Karpas-422 (cell line): ENCODE data around the gene PERP. TPM values are rescaled to one million over a fixed set of nuclear protein-coding genes. Genes with fewer than 3 reads are reported as not detected.
"Not testable (repeated sequence)": the region's sequence is repeated elsewhere in the genome, so short reads cannot be mapped to it uniquely, and the experiment has no call there.

Experiments
- DNase-seq: peaks from one replicate; pipeline ENCODE4 v3.0.0-alpha.2; 2015
- H2AFZ ChIP-seq: fragments of 200-600 bp; sonication (generic); 2 replicates; pipeline ENCODE4 v1.6.1; 2014; ENCODE audit warnings: antibody characterized with exemption, low read length, mixed read lengths
- H3K27ac ChIP-seq: fragments of 200-600 bp; sonication (generic); 2 replicates; pipeline ENCODE4 v1.5.1; 2014; ENCODE audit warnings: mild to moderate bottlenecking, low read length, moderate library complexity
- H3K27me3 ChIP-seq: fragments of 200-600 bp; sonication (generic); 2 replicates; pipeline ENCODE4 v1.6.1; 2014; ENCODE audit warnings: low read length, mixed read lengths
- H3K36me3 ChIP-seq: fragments of 200-600 bp; sonication (generic); 2 replicates; pipeline ENCODE4 v1.6.1; 2014; ENCODE audit warnings: low read length, mixed read lengths; ENCODE audit not compliant: insufficient read depth
- H3K4me1 ChIP-seq: fragments of 200-600 bp; sonication (generic); 2 replicates; pipeline ENCODE4 v1.6.1; 2014; ENCODE audit warnings: mild to moderate bottlenecking, low read length, mixed read lengths
- H3K4me2 ChIP-seq: fragments of 200-600 bp; sonication (generic); 2 replicates; pipeline ENCODE4 v1.6.1; 2014; ENCODE audit warnings: low read length, low read depth, mild to moderate bottlenecking; ENCODE audit not compliant: poor library complexity, severe bottlenecking
- H3K4me3 ChIP-seq: fragments of 200-600 bp; sonication (generic); 2 replicates; pipeline ENCODE4 v1.5.1; 2014; ENCODE audit warnings: mild to moderate bottlenecking, antibody characterized with exemption, low read length, mixed read lengths
- H3K79me2 ChIP-seq: fragments of 200-600 bp; sonication (generic); 2 replicates; pipeline ENCODE4 v1.6.1; 2014; ENCODE audit warnings: mild to moderate bottlenecking, low read length, mixed read lengths
- H3K9ac ChIP-seq: fragments of 200-600 bp; sonication (generic); 2 replicates; pipeline ENCODE4 v1.6.0; 2014; ENCODE audit warnings: low read length
- H3K9me2 ChIP-seq: fragments of 200-600 bp; sonication (generic), shearing (Covaris generic); replicated peaks from 2 replicates; pipeline ENCODE4 v1.6.0; 2014; ENCODE audit warnings: mild to moderate bottlenecking, low read length, moderate library complexity; ENCODE audit not compliant: insufficient read depth
- H3K9me3 ChIP-seq: fragments of 300-700, 200-600 bp; sonication (generic); 2 replicates; pipeline ENCODE4 v1.6.1; 2014; ENCODE audit warnings: low read length, mixed read lengths
- H4K20me1 ChIP-seq: fragments of 200-600 bp; sonication (generic); 2 replicates; pipeline ENCODE4 v1.6.1; 2014; ENCODE audit warnings: mild to moderate bottlenecking, antibody characterized with exemption, low read length, low read depth; ENCODE audit not compliant: insufficient read depth
- total RNA-seq: library from RNA; depleted of rRNA; stranded (reverse); fragments of >200 nt; shearing (Covaris generic); gene quantifications from 2 replicates; pipeline ENCODE4 v1.2.3, GENCODE V29; 2014; ENCODE audit warnings: low replicate concordance

Gene PERP
- total RNA-seq, 1 experiment from 2014 or later: not detected

DNA sequence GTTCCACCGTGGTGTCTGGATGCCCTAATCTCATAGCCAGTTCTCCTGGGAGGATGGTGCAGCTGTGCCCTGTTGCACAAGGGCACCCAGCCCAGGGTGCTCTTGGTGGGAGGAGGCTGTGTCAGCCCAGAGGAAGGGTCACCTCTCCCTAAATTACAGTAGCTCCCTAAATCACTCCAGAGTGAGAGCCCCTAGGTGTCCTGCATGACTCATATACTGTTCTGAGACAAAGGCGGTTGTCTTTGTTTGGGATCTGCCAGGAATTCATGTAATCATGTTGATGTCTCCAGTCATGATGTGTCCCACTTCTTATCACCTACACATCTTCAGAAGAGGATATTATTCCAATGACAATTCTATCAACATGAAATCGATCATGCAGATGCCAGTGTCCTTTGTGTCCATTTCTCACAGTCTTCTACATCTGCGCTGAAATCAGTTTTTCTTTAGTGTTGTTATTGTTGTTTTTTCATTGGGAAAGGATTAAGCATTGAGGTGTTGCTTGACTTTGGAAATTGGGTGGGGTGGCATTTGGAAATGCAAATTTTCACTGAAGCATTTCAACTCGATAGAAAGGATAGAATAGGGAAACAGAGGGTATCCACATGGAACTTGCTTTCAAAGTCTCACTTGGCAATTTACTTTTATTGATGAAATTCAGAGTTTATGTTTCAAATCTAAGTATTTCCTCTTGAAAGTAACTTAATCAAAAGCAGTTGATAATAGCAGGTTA is 19.5 kb downstream of the PERP start:
- Histone ChIP-seq H3K9me3 (no peaks in the 10 kb centered on the region), H3K79me2 (no peaks in the 10 kb centered on the region), H3K4me2 (no peak overlapping the region), H3K4me1 (no peaks in the 10 kb centered on the region), H3K4me3 (no peak overlapping the region), H3K27ac (no peak overlapping the region), H2AFZ (no peak overlapping the region), H3K36me3 (no peaks in the 10 kb centered on the region), H3K9me2 (no peaks in the 10 kb centered on the region), H3K9ac (no peak overlapping the region), H4K20me1 (no peaks in the 10 kb centered on the region), H3K27me3 (no peaks in the 10 kb centered on the region; the same call in 1 of the 2 replicates)
- DNase-seq: no peak

DNA sequence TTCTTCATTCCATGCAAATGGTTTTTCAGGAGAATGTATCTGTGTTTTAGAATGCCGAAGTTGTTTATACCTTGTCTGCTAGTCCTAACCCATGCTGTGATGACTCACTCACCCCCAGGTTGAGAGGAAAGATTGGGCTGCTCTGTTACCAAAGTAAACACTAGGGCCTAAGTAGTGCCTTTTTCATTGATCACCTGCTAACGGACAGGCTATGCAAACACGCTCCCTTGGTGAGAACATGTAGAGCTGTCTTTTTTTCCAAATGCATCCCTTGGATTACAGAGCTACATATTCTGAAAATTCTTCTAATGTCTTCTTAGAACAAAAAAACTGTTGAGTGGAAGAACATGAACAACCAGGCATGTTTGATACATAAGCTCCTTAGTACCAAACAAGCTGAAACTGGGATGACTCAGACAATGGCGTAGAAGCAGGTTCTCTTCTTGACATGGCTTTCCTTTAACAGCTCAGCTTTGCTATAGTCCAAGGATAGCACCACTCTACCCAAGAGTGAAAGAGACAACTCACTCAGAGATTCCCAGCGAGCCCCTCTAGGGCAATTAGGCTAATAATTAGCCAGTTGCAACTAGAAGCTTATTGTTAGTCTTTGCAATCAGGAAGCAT is 20.5 kb downstream of the PERP start:
- no peaks in the 10 kb centered on the region for H3K79me2 ChIP-seq
- H3K36me3 ChIP-seq: no peaks in the 10 kb centered on the region
- no peaks in the 10 kb centered on the region for H4K20me1 ChIP-seq
- H3K9me3 ChIP-seq: no peaks in the 10 kb centered on the region
- H3K9ac ChIP-seq: no peak overlapping the region
- no peak for DNase-seq
- H3K4me2 ChIP-seq: no peak overlapping the region
- no peaks in the 10 kb centered on the region for H3K9me2 ChIP-seq
- no peaks in the 10 kb centered on the region; the same call in 1 of the 2 replicates for H3K27me3 ChIP-seq
- no peak overlapping the region for H3K4me3 ChIP-seq
- no peak overlapping the region for H3K27ac ChIP-seq
- no peaks in the 10 kb centered on the region for H3K4me1 ChIP-seq
- H2AFZ ChIP-seq: no peak overlapping the region

DNA sequence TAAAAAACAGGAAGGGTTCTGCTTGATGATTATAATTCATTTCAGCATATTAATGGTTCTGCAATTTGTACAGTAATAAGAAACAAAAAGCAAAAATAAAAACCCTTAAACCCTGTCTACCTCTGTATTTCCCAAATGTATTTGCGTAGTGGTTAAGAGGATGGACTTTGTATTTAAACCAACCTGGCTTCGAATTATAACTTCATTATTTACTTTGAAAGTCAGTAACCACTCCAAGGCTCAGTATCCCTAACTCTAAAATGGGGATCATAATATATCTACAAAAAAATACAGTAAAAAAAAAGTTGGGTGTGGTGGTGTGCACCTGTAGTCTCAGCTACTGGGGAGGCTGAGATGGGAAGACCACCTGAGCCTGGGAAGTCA is 21.4 kb downstream of the PERP start:
- Histone ChIP-seq H3K27me3 (no peaks in the 10 kb centered on the region; the same call in 1 of the 2 replicates), H3K9me3 (no peaks in the 10 kb centered on the region), H3K4me3 (no peak overlapping the region), H3K4me1 (no peaks in the 10 kb centered on the region), H3K36me3 (no peaks in the 10 kb centered on the region), H2AFZ (no peak overlapping the region), H3K4me2 (no peak overlapping the region), H3K27ac (no peak overlapping the region), H3K79me2 (no peaks in the 10 kb centered on the region), H3K9me2 (no peaks in the 10 kb centered on the region), H3K9ac (no peak overlapping the region), H4K20me1 (no peaks in the 10 kb centered on the region)
- DNase-seq: no peak

DNA sequence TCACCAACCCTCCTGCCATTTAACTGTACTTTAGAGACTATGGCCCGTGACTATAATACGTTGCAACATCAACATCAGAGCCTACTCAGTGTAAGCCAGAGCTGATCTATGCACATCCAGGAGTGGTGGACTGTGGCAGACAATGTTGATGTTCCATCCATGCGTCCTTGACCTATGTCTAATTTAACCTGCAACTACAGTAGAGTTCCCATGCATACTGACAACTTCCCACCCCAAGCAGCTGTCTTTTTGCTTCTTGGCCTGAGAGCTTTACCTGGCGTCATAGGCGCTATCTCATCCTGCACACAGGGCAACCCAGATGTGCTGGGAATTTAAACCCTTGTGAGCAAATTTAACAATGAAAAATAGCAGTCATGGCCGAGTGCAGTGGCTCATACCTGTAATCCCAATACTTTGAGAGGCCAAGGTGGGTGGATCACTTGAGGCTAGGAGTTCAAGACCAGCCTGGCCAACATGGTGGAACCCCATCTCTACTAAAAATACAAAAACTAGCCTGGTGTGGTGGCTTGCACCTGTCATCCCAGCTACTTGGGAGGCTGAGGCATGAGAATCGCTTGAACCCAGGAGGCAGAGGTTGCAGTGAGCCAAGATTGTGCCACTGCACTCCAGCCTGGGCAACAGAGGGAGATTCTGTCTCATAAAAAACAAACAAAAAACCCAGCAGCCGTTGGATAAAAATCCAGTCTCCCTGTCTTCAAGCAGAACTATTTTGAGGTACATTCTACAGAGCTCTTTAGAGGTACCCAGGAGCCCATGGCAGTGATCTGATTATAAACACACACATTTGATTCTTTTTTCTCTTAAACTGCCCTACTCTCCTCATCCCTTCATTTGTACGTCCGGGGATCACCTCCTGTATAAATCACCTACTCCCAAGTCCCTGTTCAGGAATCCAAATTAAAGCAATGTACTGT is 22.0 kb downstream of the PERP start:
- no peak overlapping the region for H3K9ac ChIP-seq
- DNase-seq: no peak
- no peaks in the 10 kb centered on the region for H4K20me1 ChIP-seq
- no peak overlapping the region for H2AFZ ChIP-seq
- no peak overlapping the region for H3K27ac ChIP-seq
- no peaks in the 10 kb centered on the region for H3K4me1 ChIP-seq
- no peaks in the 10 kb centered on the region; the same call in 1 of the 2 replicates for H3K27me3 ChIP-seq
- no peaks in the 10 kb centered on the region for H3K9me3 ChIP-seq
- H3K9me2 ChIP-seq: no peaks in the 10 kb centered on the region
- no peaks in the 10 kb centered on the region for H3K79me2 ChIP-seq
- H3K36me3 ChIP-seq: no peaks in the 10 kb centered on the region
- H3K4me2 ChIP-seq: no peak overlapping the region
- no peak overlapping the region for H3K4me3 ChIP-seq

DNA sequence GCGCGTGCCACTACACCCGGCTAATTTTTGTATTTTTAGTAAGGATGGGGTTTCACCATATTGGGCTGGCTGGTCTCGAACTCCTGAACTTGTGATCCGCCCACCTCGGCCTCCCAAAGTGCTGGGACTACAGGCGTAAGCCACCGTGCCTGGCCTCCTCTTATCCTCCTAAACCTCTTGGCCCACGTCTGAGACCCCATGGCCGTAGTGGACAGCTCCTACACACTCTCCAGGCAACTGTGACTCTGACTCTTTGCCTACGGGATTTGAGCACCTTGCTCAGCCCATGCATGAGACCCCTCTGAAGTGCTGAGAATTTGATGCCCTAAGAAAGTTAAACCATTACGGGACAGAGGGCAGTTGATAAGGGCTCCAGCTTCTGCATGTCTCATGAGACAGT is 25.0 kb downstream of the PERP start:
- no peak overlapping the region for H2AFZ ChIP-seq
- no peak overlapping the region for H3K4me3 ChIP-seq
- no peak overlapping the region for H3K27ac ChIP-seq
- H3K79me2 ChIP-seq: no peaks in the 10 kb centered on the region
- DNase-seq: no peak
- no peak overlapping the region for H3K9ac ChIP-seq
- no peaks in the 10 kb centered on the region for H4K20me1 ChIP-seq
- H3K4me1 ChIP-seq: no peaks in the 10 kb centered on the region
- no peaks in the 10 kb centered on the region for H3K27me3 ChIP-seq
- no peaks in the 10 kb centered on the region for H3K9me2 ChIP-seq
- no peaks in the 10 kb centered on the region for H3K9me3 ChIP-seq
- H3K36me3 ChIP-seq: no peaks in the 10 kb centered on the region
- no peak overlapping the region for H3K4me2 ChIP-seq

DNA sequence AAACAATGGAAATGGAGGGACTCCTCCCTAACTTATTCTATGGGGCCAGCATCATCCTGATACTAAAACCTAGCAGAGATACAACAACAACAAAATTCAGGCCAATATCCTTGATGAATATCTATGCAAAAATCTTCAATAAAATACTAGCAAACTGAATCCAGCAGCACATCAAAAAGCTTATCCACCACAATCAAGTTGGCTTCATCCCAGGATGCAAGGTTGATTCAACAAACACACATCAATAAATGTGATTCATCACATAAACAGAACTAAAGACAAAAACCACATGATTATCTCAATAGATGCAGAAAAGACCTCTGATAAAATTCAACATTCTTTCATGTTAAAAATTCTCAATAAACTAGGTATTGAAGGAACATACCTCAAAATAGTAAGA is 27.7 kb downstream of the PERP start:
- H3K9me2 ChIP-seq, H3K4me1 ChIP-seq, H2AFZ ChIP-seq, DNase-seq, H3K4me2 ChIP-seq, H3K79me2 ChIP-seq, H3K36me3 ChIP-seq, H3K27me3 ChIP-seq, H4K20me1 ChIP-seq, H3K9me3 ChIP-seq, H3K27ac ChIP-seq, H3K4me3 ChIP-seq, H3K9ac ChIP-seq: not testable (repeated sequence)

DNA sequence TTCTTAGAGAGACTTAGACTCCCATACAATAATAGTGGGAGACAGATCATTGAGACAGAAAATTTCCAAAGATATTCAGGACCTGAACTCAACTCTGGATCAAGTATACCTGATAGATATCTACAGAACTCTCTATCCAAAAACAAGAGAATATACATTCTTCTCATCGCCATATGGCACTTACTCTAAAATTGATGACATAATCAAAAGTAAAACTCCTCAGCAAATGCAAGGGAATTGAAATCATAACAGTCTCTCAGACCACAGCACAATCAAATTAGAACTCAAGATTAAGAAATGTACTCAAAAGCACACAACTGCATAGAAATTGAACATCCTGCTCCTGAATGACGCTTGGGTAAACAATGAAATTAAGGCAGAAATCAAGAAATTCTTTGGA is 28.7 kb downstream of the PERP start:
- H3K27me3 ChIP-seq: no peaks in the 10 kb centered on the region
- H3K79me2 ChIP-seq: no peaks in the 10 kb centered on the region
- H2AFZ ChIP-seq: no peak overlapping the region
- H3K9me2 ChIP-seq: no peaks in the 10 kb centered on the region
- H3K4me2 ChIP-seq: no peak overlapping the region
- H3K4me1 ChIP-seq: no peaks in the 10 kb centered on the region
- H3K4me3 ChIP-seq: no peak overlapping the region
- no peak overlapping the region for H3K27ac ChIP-seq
- no peaks in the 10 kb centered on the region for H4K20me1 ChIP-seq
- DNase-seq: no peak
- no peaks in the 10 kb centered on the region for H3K9me3 ChIP-seq
- H3K9ac ChIP-seq: no peak overlapping the region
- H3K36me3 ChIP-seq: no peaks in the 10 kb centered on the region

DNA sequence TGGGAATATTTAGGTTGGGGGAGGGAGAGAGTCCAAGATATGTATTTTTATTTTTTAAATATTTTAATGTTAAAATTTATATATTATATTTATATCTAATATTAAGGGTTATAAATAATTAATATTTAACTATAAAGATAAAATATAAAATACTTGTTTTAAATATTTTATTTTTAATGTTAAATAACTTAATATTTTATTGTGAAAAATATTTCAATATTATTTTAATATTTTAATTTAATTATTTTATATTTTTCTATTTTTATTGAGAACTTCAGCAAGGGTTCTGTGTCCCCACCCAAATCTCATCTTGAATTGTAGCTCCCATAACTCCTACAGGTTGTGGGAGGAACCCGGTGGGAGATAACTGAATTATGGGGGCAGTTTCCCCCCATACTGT is 34.0 kb downstream of the PERP start:
- Histone ChIP-seq H2AFZ (no peak overlapping the region), H3K79me2 (no peaks in the 10 kb centered on the region), H3K4me1 (no peaks in the 10 kb centered on the region), H3K27me3 (no peaks in the 10 kb centered on the region), H3K4me2 (no peak overlapping the region), H3K27ac (no peak overlapping the region), H4K20me1 (no peaks in the 10 kb centered on the region), H3K36me3 (no peaks in the 10 kb centered on the region), H3K4me3 (no peak overlapping the region), H3K9me2 (no peaks in the 10 kb centered on the region), H3K9me3 (no peaks in the 10 kb centered on the region), H3K9ac (no peak overlapping the region)
- no peak for DNase-seq
